H9 (cell line): ENCODE results near the gene ACSL6. TPM values are rescaled to one million over a fixed set of nuclear protein-coding genes. Genes with fewer than 3 reads are reported as not detected.

Experiments used
- DNase-seq: peaks from one replicate; pipeline ENCODE4 v3.0.0-alpha.2; 2017
- H2AFZ ChIP-seq: one replicate; pipeline ENCODE4 v1.6.1; 2013; ENCODE audit warnings: mild to moderate bottlenecking, low read length, control low read depth, moderate library complexity
- H2AK5ac ChIP-seq: 2 replicates; pipeline ENCODE4 v1.6.1; 2013; ENCODE audit warnings: low read length, control low read depth, mixed read lengths; ENCODE audit not compliant: insufficient read length
- H2BK120ac ChIP-seq: one replicate; pipeline ENCODE4 v1.6.1; 2013; ENCODE audit warnings: low read depth, mild to moderate bottlenecking, low read length, control low read depth, inconsistent platforms; ENCODE audit not compliant: poor library complexity, severe bottlenecking
- H2BK12ac ChIP-seq: 2 replicates; pipeline ENCODE4 v1.6.1; 2013; ENCODE audit warnings: low read length, control low read depth, mixed read lengths, low read depth; ENCODE audit not compliant: insufficient read length
- H2BK15ac ChIP-seq: 2 replicates; pipeline ENCODE4 v1.6.1; 2013; ENCODE audit warnings: low read depth, low read length, control low read depth
- H2BK20ac ChIP-seq: one replicate; pipeline ENCODE4 v1.6.1; 2013; ENCODE audit warnings: low read depth, mild to moderate bottlenecking, low read length, control low read depth, inconsistent platforms; ENCODE audit not compliant: poor library complexity, severe bottlenecking
- H2BK5ac ChIP-seq: 2 replicates; pipeline ENCODE4 v1.6.1; 2013; ENCODE audit warnings: low read length, control low read depth, mixed read lengths; ENCODE audit not compliant: insufficient read length
- H3K14ac ChIP-seq: 2 replicates; pipeline ENCODE4 v1.6.1; 2013; ENCODE audit warnings: low read length, control low read depth; ENCODE audit not compliant: insufficient read depth
- H3K18ac ChIP-seq: 2 replicates; pipeline ENCODE4 v1.6.1; 2013; ENCODE audit warnings: low read depth, mild to moderate bottlenecking, mixed read lengths, low read length, control low read depth; ENCODE audit not compliant: insufficient read length
- H3K23ac ChIP-seq: 2 replicates; pipeline ENCODE4 v1.6.1; 2013; ENCODE audit warnings: low read length, control low read depth, mixed read lengths, low read depth; ENCODE audit not compliant: insufficient read length
- H3K23me2 ChIP-seq: 2 replicates; pipeline ENCODE4 v1.6.1; 2013; ENCODE audit warnings: low read depth, mild to moderate bottlenecking, mixed read lengths, low read length, control low read depth; ENCODE audit not compliant: insufficient read length, poor library complexity, severe bottlenecking
- H3K27ac ChIP-seq: 2 replicates; pipeline ENCODE4 v1.5.1; 2013; ENCODE audit warnings: low read length, control low read depth, mixed read lengths, low read depth; ENCODE audit not compliant: insufficient read length
- H3K27me3 ChIP-seq: 2 replicates; pipeline ENCODE4 v1.6.1; 2013; ENCODE audit warnings: low read length, control low read depth, inconsistent platforms; ENCODE audit not compliant: insufficient read depth
- H3K4ac ChIP-seq: 2 replicates; pipeline ENCODE4 v1.6.1; 2013; ENCODE audit warnings: low read depth, mild to moderate bottlenecking, control low read depth, inconsistent platforms, low read length, moderate library complexity
- H3K4me1 ChIP-seq: 2 replicates; pipeline ENCODE4 v1.6.1; 2013; ENCODE audit warnings: low read length, control low read depth, inconsistent platforms; ENCODE audit not compliant: insufficient read depth
- H3K4me2 ChIP-seq: 2 replicates; pipeline ENCODE4 v1.6.1; 2013; ENCODE audit warnings: low read length, control low read depth, mixed read lengths; ENCODE audit not compliant: insufficient read length, insufficient read depth
- H3K56ac ChIP-seq: 2 replicates; pipeline ENCODE4 v1.6.1; 2013; ENCODE audit warnings: low read depth, mild to moderate bottlenecking, mixed read lengths, low read length, control low read depth; ENCODE audit not compliant: insufficient read length
- H3K79me1 ChIP-seq: 2 replicates; pipeline ENCODE4 v1.6.1; 2013; ENCODE audit warnings: low read depth, mild to moderate bottlenecking, moderate library complexity, low read length, control low read depth, inconsistent platforms; ENCODE audit not compliant: insufficient read depth, poor library complexity, severe bottlenecking
- H3K79me2 ChIP-seq: 2 replicates; pipeline ENCODE4 v1.6.1; 2013; ENCODE audit warnings: low read length, control low read depth, inconsistent platforms; ENCODE audit not compliant: insufficient read depth
- H3K9ac ChIP-seq: 2 replicates; pipeline ENCODE4 v1.6.1; 2013; ENCODE audit warnings: low read length, control low read depth, mixed read lengths; ENCODE audit not compliant: insufficient read length; ENCODE audit errors: extremely low read depth
- H3K9me3 ChIP-seq: one replicate; pipeline ENCODE4 v1.6.1; 2013; ENCODE audit warnings: low read depth, low read length, inconsistent platforms; ENCODE audit not compliant: control insufficient read depth
- H3T11ph ChIP-seq: one replicate; pipeline ENCODE4 v1.6.1; 2013; ENCODE audit warnings: mild to moderate bottlenecking, low read length, control low read depth, inconsistent platforms
- H4K20me1 ChIP-seq: one replicate; pipeline ENCODE4 v1.6.1; 2013; ENCODE audit not compliant: control insufficient read depth, insufficient read length, insufficient read depth
- H4K5ac ChIP-seq: 2 replicates; pipeline ENCODE4 v1.6.1; 2013; ENCODE audit warnings: low read depth, mild to moderate bottlenecking, mixed read lengths, low read length, control low read depth; ENCODE audit not compliant: insufficient read length
- H4K8ac ChIP-seq: replicated peaks from 2 replicates; pipeline ENCODE4 v1.6.1; 2013; ENCODE audit warnings: low read length, control low read depth, mixed read lengths, low read depth; ENCODE audit not compliant: insufficient read length
- H4K91ac ChIP-seq: 2 replicates; pipeline ENCODE4 v1.6.1; 2013; ENCODE audit warnings: low read depth, mild to moderate bottlenecking, moderate library complexity, mixed read lengths, low read length, control low read depth; ENCODE audit not compliant: insufficient read length
- H3K27ac Mint-ChIP-seq, 3 experiments: 2 replicates in 2 of 3; 3 replicates in 1 of 3; pipeline ENCODE4 v1.8.0; 2020 to 2021; ENCODE audit warnings: mixed read lengths in 3 of 3, mild to moderate bottlenecking in 1 of 3, moderate library complexity in 1 of 3
- H3K27me3 Mint-ChIP-seq: 2 replicates; pipeline ENCODE4 v1.8.0; 2021; ENCODE audit warnings: low read depth, mild to moderate bottlenecking, moderate library complexity, mixed read lengths
- H3K36me3 Mint-ChIP-seq, 3 experiments: 2 replicates in 2 of 3; 3 replicates in 1 of 3; pipeline ENCODE4 v1.8.0; 2020 to 2021; ENCODE audit warnings: low read depth in 3 of 3, mixed read lengths in 3 of 3; ENCODE audit not compliant: insufficient read depth in 1 of 3
- H3K4me1 Mint-ChIP-seq, 2 experiments: 2 replicates each; pipeline ENCODE4 v1.8.0; 2020; ENCODE audit warnings: mixed read lengths in 2 of 2
- H3K4me3 Mint-ChIP-seq, 2 experiments: 2 replicates in 1 of 2; 3 replicates in 1 of 2; pipeline ENCODE4 v1.8.0; 2020 to 2021; ENCODE audit warnings: mild to moderate bottlenecking in 2 of 2, mixed read lengths in 2 of 2, moderate library complexity in 1 of 2
- H3K9me3 Mint-ChIP-seq, 2 experiments: 2 replicates in 1 of 2; 3 replicates in 1 of 2; pipeline ENCODE4 v1.8.0; 2020; ENCODE audit warnings: mild to moderate bottlenecking in 2 of 2, mixed read lengths in 2 of 2, moderate library complexity in 1 of 2
- WGBS: extraction: QIAGEN DNeasy Blood & Tissue Kit; methylation state at CpG from one replicate; pipeline ENCODE4 v1.1.7; 2013; ENCODE audit warnings: missing lambda C conversion rate, low lambda C conversion rate, mixed read lengths; ENCODE audit not compliant: insufficient read length; ENCODE audit errors: extremely low coverage; 5-methylcytosine and 5-hydroxymethylcytosine counted together
- total RNA-seq: library from RNA; stranded (reverse); gene quantifications from 2 replicates; pipeline ENCODE4 v1.2.1, GENCODE V29; 2021
- TF ChIP-seq, protein P1 (sequence below): fragments of 200-600 bp; sonication (generic); conservative IDR thresholded peaks from 3 replicates; pipeline ENCODE4 v1.8.0; 2021; ENCODE audit warnings: antibody characterized with exemption, mild to moderate bottlenecking

ACSL6 gene
- total RNA-seq, 1 experiment from 2014 or later: 1.6 TPM

DNA sequence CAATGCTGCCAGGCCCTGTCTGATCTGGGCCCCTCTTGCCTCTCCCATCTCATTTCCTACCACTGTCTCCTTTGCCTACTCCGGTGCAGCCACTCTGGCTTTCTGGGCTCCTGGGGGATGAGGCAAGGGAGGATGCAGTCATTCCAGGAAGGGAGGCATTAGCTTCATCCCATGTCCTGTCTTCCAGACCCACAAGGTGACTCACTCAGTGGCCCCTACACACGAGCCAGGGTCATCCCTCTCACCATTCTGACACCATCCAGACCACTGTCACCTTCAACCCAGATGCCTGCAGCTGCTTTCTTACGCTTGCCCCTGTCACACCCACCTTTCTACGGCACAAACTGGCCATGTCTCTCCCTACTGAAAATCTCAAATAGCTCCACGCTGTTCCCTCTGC is 19.1 kb downstream of the ACSL6 start:
- H3K56ac ChIP-seq: no peak overlapping the region
- H3K79me1 ChIP-seq: no peaks in the 10 kb centered on the region
- no peak overlapping the region for H2BK5ac ChIP-seq
- TF ChIP-seq, protein P1, sequence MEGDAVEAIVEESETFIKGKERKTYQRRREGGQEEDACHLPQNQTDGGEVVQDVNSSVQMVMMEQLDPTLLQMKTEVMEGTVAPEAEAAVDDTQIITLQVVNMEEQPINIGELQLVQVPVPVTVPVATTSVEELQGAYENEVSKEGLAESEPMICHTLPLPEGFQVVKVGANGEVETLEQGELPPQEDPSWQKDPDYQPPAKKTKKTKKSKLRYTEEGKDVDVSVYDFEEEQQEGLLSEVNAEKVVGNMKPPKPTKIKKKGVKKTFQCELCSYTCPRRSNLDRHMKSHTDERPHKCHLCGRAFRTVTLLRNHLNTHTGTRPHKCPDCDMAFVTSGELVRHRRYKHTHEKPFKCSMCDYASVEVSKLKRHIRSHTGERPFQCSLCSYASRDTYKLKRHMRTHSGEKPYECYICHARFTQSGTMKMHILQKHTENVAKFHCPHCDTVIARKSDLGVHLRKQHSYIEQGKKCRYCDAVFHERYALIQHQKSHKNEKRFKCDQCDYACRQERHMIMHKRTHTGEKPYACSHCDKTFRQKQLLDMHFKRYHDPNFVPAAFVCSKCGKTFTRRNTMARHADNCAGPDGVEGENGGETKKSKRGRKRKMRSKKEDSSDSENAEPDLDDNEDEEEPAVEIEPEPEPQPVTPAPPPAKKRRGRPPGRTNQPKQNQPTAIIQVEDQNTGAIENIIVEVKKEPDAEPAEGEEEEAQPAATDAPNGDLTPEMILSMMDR: no peak
- H2BK12ac ChIP-seq: no peak overlapping the region
- H3K9me3 ChIP-seq: no peaks in the 10 kb centered on the region
- H3K18ac ChIP-seq: no peak overlapping the region
- Mint-ChIP-seq H3K27me3 (no peaks in the 10 kb centered on the region; the same call in 1 of the 2 replicates), H3K4me1 (peaks cover 17 to 23% of the 10 kb centered on the region in 2 experiments), H3K36me3 (no peaks in the 10 kb centered on the region), H3K4me3 (no peak overlapping the region), H3K9me3 (no peaks in the 10 kb centered on the region), H3K27ac (peak overlapping the region in 1 of 3 experiments; percentile 86; a peak in 3 of 7 replicates)
- H3T11ph ChIP-seq: no peak overlapping the region
- no peaks in the 10 kb centered on the region for H4K20me1 ChIP-seq
- no CpG with 5 or more reads among the region's 5 CpGs for whole genome bisulfite sequencing
- H2AK5ac ChIP-seq: no peak overlapping the region
- H3K4me2 ChIP-seq: no peak overlapping the region
- no peak overlapping the region for H4K5ac ChIP-seq
- no peak for DNase-seq
- no peak overlapping the region for H2BK20ac ChIP-seq
- H3K27ac ChIP-seq: no peak overlapping the region
- H3K27me3 ChIP-seq: no peaks in the 10 kb centered on the region
- peaks cover 2% of the 10 kb centered on the region; the same call in 1 of the 2 replicates for H3K4me1 ChIP-seq
- no peak overlapping the region for H2AFZ ChIP-seq
- H2BK15ac ChIP-seq: no peak overlapping the region
- H3K79me2 ChIP-seq: no peaks in the 10 kb centered on the region
- no peak overlapping the region for H3K9ac ChIP-seq
- H2BK120ac ChIP-seq: no peak overlapping the region
- no peak overlapping the region for H3K14ac ChIP-seq
- H3K4ac ChIP-seq: no peak overlapping the region
- H4K91ac ChIP-seq: no peak overlapping the region
- no peak overlapping the region for H3K23ac ChIP-seq
- no peak overlapping the region for H4K8ac ChIP-seq
- no peaks in the 10 kb centered on the region for H3K23me2 ChIP-seq
